MG63 (cell line): ENCODE measurements around the gene RNF114. TPM values are rescaled to one million over a fixed set of nuclear protein-coding genes. Genes with fewer than 3 reads are reported as not detected.

Source experiments
- DNase-seq: peaks from one replicate; pipeline ENCODE4 v3.0.0-alpha.2; 2020
- H3K27me3 ChIP-seq: fragments of 250-450 bp; sonication (Bioruptor Pico); 2 replicates; pipeline ENCODE4 v1.5.1; 2020; ENCODE audit warnings: mild to moderate bottlenecking, moderate library complexity
- H3K36me3 ChIP-seq: fragments of 250-450 bp; sonication (Bioruptor Pico); 2 replicates; pipeline ENCODE4 v1.5.1; 2020; ENCODE audit warnings: mild to moderate bottlenecking, moderate library complexity
- H3K4me3 ChIP-seq: fragments of 250-450 bp; sonication (Bioruptor Pico); 2 replicates; pipeline ENCODE4 v1.5.1; 2020; ENCODE audit warnings: mild to moderate bottlenecking, moderate library complexity
- H3K9me3 ChIP-seq: fragments of 250-450 bp; sonication (Bioruptor Pico); 2 replicates; pipeline ENCODE4 v1.5.1; 2020; ENCODE audit warnings: mild to moderate bottlenecking, moderate library complexity
- total RNA-seq: library from RNA; depleted of rRNA; stranded (reverse); fragments of >200 nt; shearing (Covaris generic); gene quantifications from 2 replicates; pipeline ENCODE4 v1.2.3, GENCODE V29; 2014; ENCODE audit warnings: low replicate concordance

The RNF114 gene
- total RNA-seq, 1 experiment from 2014 or later, result 89.6 TPM

DNA sequence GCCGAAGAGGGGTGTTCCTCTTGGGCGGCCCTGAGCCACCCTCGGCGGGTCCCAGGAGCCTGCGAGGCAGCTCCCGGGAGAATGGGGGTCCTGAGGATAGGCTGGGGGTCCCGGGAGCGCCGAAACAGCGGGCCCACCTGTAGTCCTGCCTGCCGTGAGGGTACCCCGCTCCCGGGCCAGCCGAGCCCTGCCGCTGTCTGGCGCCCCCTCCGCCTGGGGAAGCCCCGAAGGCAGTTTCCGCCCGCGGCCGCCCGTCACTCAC, 21.1 kb upstream of the RNF114 start:
- Histone ChIP-seq H3K9me3 (no peaks in the 10 kb centered on the region), H3K36me3 (peaks cover 18% of the 10 kb centered on the region; the same call in 1 of the 2 replicates), H3K27me3 (no peaks in the 10 kb centered on the region), H3K4me3 (peak overlapping the region; percentile 96)
- DNase-seq, result no peak

DNA sequence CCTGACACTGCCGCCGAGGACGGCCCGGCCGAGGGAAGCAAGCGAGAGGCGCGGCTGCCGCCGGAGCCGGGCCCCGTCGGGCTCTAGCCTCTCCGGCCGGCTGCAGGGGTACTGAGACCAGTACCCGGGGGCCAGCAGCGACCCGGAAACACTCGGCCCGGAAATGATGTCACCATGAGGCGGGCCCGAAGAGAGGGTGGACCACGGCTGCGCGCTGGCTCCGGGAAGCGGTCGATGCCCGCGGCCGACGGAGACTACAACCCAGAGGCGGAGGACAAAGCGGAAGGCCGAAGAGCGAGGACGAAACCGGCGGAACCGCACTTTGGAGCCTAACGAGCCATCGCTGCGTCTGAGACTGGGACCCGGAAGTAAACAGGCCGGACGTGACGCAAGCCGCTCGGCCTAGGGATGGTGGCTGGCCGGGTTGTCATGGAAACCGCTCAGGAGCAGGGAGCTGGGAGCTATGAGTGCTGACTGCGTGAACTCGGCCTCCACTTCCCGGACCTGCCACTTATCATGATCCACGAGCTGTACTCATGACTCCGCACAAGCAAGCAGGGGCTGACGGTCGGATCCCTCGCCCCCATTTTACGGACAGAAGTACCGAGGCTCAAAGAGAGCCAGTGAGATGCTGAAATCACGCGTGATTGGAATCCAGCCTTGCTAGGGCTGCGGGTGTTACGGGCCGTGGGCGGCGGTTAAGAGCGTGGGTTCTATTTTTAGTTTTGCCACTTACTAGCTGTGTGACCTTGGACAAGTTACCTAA, 20.6 kb upstream of the RNF114 start, which contains the start of gene SPATA2:
TSS of gene SPATA2 (minus strand) at position 150 of the 766 bp plus-strand sequence. CDS start 7,039 bp downstream, outside the sequence.
- DNase-seq, result peak; percentile 97
- Histone ChIP-seq H3K27me3 (no peaks in the 10 kb centered on the region), H3K36me3 (peaks cover 16% of the 10 kb centered on the region; the same call in 1 of the 2 replicates), H3K4me3 (peak within 1 kb of the TSS; percentile 96), H3K9me3 (no peaks in the 10 kb centered on the region)

DNA sequence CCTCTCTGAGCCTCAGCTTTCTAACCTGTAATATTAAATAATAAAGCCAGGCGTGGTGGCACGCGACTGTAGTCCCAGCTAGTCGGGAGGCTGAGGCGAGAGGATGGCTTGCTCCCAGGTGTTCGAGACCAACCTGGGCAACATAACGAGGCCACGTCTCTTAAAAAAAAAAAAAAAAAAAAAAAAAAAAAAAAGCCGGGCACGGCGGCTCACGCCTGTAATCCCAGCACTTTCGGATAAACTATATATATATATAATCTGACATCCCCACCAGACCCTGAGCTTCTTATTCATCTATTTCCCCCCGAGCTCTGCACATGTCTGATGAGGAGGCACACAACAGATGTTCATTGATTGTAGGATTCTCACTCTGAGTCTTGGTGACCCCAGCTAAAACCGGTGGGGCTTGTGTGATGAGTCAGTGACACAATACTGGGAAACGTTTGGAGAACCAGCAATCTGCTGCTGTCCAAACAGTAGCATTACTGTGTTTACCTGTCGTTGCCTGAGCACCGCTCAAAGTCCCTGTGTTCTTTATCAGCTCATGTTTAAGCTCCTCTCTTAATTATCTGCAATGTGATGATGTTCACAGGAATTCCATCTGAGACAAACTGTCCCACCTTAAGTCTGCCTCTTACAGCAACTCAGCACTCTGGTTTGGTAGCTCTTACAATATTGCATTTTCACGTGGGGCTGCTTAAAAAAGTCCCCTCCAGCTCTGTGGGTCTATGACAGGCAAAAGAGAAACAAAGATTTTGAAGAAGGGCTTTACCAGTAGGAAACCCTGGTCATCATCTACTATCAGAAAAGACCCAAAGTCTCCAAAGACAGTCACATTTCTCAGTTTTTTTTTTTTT, 19.8 kb upstream of the RNF114 start:
- Histone ChIP-seq H3K4me3 (peak overlapping the region; percentile 96), H3K9me3 (no peaks in the 10 kb centered on the region), H3K36me3 (peaks cover 10% of the 10 kb centered on the region; the same call in 1 of the 2 replicates), H3K27me3 (no peaks in the 10 kb centered on the region)
- DNase-seq, result peak; percentile 21

DNA sequence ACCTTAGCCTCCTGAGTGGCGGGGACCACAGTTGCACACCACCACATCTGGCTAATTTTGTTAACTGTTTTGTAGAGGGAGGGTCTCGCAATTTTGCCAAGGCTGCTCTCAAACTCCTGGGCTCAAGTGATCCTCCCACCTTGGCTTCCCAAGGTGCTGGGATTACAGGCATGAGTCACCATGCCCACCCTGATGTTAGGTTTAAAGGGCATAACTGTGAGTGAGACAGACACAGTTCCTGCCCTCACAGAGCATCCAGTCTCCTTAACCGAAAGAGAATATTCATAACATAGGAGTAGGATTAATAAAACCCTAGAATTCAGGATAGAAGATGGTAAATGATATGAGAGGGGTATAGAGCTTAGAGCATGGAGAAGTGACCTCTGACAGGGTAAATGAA, 17.8 kb upstream of the RNF114 start:
- no peak overlapping the region for H3K4me3 ChIP-seq
- H3K9me3 ChIP-seq, result no peaks in the 10 kb centered on the region
- peaks cover under 1% of the 10 kb centered on the region; the same call in 1 of the 2 replicates for H3K36me3 ChIP-seq
- H3K27me3 ChIP-seq, result no peaks in the 10 kb centered on the region
- DNase-seq, result no peak

DNA sequence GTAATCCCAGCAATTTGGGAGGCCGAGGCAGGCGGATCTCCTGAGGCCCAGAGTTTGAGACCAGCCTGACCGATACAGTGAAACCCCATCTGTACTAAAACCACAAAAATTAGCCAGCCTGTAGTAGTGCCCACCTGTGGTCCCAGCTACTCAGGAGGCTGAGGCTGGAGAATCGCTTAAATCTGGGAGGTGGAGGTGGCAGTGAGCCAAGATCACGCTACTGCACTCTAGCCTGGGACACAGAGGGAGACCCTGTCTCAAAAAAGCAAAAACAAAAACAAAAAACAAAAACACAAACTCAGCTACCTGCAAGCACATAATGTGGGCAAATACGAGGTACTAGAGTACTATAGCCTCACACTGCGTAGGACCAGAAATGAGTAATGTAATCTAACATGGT, 17.2 kb upstream of the RNF114 start:
- H3K9me3 ChIP-seq, result no peaks in the 10 kb centered on the region
- no peak overlapping the region for H3K4me3 ChIP-seq
- H3K36me3 ChIP-seq, result no peaks in the 10 kb centered on the region; the same call in 1 of the 2 replicates
- no peaks in the 10 kb centered on the region for H3K27me3 ChIP-seq
- no peak for DNase-seq

DNA sequence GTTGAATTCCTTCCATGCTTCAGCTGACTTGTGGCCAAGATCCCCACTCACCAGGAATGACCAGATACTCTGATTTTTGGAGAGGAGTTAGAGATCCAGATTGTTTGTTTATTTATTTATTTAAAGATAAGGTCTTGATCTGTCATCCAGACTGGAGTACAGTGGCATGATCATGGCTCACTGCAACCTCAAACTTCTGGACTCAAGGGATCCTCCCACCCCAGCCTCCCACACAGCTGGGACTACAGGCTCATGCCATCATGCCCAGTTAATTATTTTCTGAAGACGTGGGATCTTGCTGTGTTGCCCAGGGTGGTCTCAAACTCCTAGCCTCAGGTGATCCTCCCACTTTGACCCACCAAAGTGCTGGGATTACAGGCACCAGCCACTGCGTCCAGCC, 16.7 kb upstream of the RNF114 start:
- H3K36me3 ChIP-seq, result no peaks in the 10 kb centered on the region; the same call in 1 of the 2 replicates
- no peak overlapping the region for H3K4me3 ChIP-seq
- no peaks in the 10 kb centered on the region for H3K27me3 ChIP-seq
- no peaks in the 10 kb centered on the region for H3K9me3 ChIP-seq
- peak; percentile 40 for DNase-seq

DNA sequence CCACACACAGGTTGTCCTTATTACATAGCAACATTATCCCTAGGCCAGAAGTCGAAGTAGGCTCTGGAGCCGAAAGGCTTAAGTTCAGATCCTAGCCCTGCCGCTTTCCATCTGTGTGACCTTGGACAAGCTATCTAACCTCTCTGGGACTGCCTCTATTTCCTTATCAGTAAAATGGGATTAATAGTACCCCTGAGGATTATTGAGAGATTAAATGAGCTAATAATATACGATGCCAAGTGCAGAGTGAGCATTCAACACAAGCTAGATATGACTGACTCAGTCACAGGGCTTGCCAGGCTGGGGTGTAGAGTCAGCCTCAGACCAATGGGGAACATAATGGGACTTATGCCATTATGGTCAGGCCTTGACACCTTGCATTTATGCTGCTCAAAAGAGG, 11.9 kb upstream of the RNF114 start:
- no peak overlapping the region for H3K4me3 ChIP-seq
- H3K9me3 ChIP-seq, result no peaks in the 10 kb centered on the region

DNA sequence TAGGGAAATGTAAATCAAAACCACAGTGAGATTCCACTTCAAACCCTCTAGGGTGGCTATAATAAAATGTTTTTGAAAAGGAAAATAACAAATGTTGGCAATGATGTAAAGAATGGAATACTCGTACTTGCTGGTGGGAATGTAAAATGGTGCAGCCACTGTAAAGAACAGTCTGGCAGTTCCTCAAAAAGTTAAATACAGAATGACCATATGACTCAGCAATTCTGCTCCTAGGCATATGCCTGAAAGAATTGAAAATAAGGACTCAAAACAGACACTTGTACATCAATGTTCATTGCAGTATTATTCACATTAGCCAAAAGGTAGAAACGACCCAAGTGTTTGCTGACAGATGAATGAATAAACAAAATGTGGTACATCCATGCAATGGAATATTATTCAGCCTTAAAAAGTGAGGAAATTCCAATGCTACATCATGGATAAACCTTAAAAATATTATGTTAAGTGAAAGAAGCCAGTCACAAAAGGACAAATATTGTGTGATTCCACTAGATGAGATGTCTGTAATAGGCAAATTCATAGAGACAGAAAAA, 10.2 kb upstream of the RNF114 start:
- no peak for DNase-seq
- Histone ChIP-seq H3K27me3 (no peaks in the 10 kb centered on the region), H3K4me3 (no peak overlapping the region), H3K36me3 (no peaks in the 10 kb centered on the region), H3K9me3 (no peaks in the 10 kb centered on the region)

More for the DNA sequence above, 11.9 kb upstream of the RNF114 start:
- H3K36me3 ChIP-seq, result no peaks in the 10 kb centered on the region
- peak; percentile 50 for DNase-seq
- H3K27me3 ChIP-seq, result no peaks in the 10 kb centered on the region

DNA sequence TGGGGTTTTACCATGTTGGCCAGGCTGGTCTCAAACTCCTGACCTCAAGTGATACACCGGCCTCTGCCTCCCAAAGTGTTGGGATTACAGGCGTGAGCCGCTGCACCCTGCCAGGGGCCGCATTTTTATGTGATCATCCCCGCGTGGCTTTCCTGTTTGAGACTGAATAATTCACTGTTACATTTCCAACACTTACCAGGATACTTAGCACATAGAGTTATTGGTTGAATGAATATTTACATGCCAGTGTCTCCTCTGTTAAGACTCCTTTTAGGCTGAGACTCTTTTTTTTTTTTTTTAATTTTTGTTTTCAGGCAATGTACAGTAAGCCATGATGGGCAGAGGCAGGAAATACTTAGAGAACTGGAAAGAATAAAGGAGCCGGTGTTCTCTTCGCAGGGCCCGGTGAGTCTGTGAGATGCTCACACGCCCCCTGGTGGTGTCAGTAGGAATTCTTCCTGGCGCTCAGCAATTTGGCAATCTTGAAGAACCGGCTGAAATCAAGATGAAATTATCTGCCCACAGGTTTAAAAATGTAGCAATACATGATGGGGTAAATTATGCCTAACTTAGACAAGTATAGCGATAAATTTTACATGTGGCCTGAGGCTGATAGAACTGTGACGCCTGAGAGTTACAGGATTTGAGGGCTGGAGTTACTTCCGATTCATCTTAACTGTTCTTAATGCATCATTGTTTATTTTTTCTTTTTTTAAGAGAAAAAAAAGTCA, 7.6 kb upstream of the RNF114 start:
- H3K9me3 ChIP-seq, result no peaks in the 10 kb centered on the region
- no peaks in the 10 kb centered on the region for H3K27me3 ChIP-seq
- no peaks in the 10 kb centered on the region for H3K36me3 ChIP-seq
- DNase-seq, result peak; percentile 75
- no peak overlapping the region for H3K4me3 ChIP-seq

DNA sequence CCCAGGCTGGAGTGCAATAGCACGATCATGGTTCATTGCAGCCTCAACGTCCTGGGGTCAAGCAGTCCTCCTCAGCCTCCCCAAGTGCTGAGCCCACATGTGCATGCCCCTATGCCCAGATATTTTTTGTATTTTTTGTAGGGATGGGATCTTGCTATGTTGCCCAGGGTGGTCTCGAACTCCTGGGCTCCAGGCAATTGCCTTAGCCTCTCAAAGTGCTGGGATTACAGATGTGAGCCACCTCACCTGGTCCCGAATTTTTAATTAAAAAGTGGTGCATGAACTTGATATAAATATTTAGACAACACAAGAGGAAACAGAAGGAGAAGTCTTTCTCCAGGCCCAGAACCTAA, 7.1 kb upstream of the RNF114 start:
- Histone ChIP-seq H3K4me3 (no peak overlapping the region), H3K36me3 (no peaks in the 10 kb centered on the region), H3K27me3 (no peaks in the 10 kb centered on the region), H3K9me3 (no peaks in the 10 kb centered on the region)
- no peak for DNase-seq

DNA sequence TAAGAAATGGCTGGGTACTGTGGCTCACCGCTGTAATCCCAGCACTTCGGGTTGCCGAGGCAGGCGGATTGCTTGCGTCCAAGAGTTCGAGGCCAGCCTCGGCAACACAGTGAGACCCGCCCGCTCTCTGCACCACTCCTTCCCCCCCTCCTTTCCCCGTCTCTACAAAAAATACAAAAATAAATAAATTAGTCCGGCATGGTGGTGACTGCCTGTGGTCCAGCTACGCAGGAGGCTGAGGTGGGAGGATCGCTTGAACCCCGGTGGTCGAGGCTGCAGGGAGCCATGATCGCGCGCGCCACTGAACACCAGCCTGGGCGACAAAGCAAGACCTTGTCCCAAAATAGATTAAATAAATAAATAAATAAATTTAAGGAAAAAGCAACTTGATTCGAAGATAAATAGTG, 448 bp upstream of the RNF114 start:
- no peaks in the 10 kb centered on the region for H3K9me3 ChIP-seq

DNA sequence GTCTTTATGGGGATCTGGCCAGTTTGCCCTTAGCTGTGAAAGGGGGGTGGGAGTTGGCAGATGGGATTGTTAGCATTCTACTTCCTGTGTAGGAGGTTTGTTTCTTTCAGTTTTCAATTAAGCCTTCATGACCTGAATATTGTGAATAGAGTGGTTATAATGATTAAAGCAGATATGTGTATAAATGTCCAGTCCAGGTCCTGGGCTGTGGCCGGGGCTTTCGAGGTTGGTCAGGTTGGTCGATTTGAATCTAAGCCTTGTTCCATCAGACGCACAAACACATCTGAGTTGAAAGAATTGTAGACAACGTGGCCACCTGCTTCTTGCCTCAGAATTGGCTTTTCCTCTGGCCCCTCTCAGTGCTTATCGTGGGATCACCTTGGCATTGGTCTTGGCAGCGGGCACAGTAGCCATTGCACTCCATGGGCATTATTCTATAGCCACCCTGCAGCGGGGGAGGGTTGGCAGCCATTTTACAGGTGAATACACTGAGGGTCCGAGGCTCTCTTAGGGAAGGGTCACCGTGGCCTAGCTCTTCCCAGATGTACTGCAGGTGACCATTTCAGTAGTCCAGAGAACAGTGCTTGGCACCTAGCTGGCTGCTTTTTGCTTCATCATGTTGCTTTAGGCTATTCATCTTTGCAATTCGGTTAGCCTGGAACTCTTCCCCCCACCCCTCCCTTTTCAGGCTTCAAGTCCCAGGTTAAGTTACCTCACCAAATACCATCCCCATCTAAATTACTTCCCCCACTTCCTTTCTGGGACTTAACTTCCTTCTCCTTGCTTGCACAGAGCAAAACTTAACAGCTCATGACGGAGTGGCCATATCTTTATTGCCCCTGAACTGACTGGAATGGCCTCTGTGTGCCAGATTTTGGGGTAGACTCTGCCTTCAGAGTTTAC, 1.1 kb downstream of the RNF114 start:
- Histone ChIP-seq H3K9me3 (no peaks in the 10 kb centered on the region), H3K4me3 (peak overlapping the region; percentile 99), H3K27me3 (no peaks in the 10 kb centered on the region), H3K36me3 (peaks cover 49% of the 10 kb centered on the region)
- DNase-seq, result no peak

More for the DNA sequence above, 448 bp upstream of the RNF114 start:
- Histone ChIP-seq H3K4me3 (peak overlapping the region; percentile 99), H3K36me3 (peaks cover 34% of the 10 kb centered on the region), H3K27me3 (no peaks in the 10 kb centered on the region)
- DNase-seq, result no peak

DNA sequence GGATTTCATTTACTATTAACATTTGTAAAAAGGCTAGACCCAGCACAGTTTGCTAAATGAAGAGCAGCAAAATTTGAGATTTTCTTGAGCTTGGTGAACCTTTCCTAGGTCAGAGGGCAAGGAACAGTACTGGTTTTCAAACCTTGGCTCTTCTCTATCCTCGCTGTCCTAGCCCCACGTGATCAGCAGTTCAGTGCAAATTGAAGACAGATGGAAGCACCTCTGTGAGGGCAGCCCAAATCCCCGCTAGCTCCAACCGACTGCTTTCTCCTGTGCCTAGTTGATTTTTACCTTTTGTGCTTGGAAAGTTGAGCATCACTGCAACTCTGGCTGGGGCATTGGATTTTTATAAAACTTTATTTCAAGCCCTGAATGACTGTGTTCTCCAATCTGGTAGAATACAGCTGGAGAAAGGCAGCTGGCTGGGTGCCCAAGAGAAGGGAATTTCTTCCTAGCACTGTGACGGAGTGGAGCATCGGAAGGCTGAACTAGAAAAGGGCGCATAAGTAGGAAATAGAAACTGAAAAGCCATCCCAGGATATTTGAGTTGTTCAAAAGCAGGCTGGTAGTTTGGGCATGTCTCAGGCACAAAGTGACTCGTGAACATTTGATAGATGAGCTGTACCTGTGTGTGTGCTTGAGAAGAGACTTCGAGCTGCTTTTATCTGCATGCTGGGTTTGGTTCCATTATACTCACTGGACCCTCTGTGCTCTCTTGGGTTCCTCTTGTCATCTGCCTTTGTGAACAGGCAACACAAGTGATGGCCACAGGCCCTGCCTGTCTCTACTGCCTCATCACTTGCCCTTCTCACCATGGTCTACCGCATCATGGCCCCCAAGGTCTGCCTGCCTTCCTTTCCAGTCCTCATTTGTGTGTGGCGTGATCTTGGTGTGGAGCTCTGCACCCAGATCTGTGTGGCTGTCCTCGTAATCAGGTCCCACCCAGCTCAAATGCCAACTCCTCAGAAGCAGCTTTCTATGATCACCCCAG, 2.3 kb downstream of the RNF114 start:
- Histone ChIP-seq H3K27me3 (no peaks in the 10 kb centered on the region), H3K4me3 (peak overlapping the region; percentile 99), H3K36me3 (peaks cover 60% of the 10 kb centered on the region), H3K9me3 (no peaks in the 10 kb centered on the region)
- no peak for DNase-seq

DNA sequence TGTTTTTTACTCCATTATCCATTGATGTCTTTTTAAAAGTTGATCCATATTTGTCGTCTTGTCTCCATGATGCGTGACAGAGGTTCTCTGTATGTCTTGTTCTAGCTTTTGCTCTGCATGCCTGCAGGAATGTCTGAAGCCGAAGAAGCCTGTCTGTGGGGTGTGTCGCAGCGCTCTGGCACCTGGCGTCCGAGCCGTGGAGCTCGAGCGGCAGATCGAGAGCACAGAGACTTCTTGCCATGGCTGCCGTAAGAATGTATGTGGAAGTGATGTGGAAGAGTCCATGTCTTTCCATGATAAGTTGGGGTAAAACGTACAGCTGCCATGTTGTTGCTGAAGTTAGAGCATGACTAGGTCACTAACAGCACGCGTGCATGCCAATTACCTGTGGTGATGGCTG, 5.3 kb downstream of the RNF114 start:
- Histone ChIP-seq H3K27me3 (no peaks in the 10 kb centered on the region), H3K4me3 (no peak overlapping the region), H3K36me3 (peaks cover 84% of the 10 kb centered on the region), H3K9me3 (no peaks in the 10 kb centered on the region)
- DNase-seq, result no peak

DNA sequence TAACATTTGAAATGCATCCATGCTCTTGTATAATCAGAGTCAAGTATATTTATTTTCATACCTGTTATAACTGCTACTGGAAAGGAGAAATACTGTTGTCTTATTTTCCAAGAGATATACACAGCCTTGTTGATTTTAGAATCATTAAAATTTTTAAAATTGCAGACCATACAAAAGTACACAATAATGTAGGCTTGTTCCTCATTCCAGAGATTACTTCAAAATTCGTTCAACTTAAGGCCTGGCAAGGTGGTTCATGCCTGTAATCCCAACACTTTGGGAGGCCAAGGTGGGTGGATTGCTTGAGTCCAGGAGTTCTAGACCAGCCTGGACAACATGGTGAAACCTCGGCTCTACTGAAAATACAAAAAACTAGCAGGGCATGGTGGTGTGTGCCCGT, 6.1 kb downstream of the RNF114 start:
- Histone ChIP-seq H3K4me3 (no peak overlapping the region), H3K27me3 (no peaks in the 10 kb centered on the region), H3K9me3 (no peaks in the 10 kb centered on the region), H3K36me3 (peaks cover 89% of the 10 kb centered on the region)
- DNase-seq, result no peak
